GM12801 (cell line): Measurements from ENCODE around the gene PTPRE.

Experiments used
- TF ChIP-seq, protein P1 (sequence below): IDR thresholded peaks from one replicate; pipeline ENCODE4 v1.5.1; 2011; ENCODE audit warnings: control low read depth; ENCODE audit not compliant: insufficient read length; ENCODE audit errors: extremely low read depth

The PTPRE gene

DNA sequence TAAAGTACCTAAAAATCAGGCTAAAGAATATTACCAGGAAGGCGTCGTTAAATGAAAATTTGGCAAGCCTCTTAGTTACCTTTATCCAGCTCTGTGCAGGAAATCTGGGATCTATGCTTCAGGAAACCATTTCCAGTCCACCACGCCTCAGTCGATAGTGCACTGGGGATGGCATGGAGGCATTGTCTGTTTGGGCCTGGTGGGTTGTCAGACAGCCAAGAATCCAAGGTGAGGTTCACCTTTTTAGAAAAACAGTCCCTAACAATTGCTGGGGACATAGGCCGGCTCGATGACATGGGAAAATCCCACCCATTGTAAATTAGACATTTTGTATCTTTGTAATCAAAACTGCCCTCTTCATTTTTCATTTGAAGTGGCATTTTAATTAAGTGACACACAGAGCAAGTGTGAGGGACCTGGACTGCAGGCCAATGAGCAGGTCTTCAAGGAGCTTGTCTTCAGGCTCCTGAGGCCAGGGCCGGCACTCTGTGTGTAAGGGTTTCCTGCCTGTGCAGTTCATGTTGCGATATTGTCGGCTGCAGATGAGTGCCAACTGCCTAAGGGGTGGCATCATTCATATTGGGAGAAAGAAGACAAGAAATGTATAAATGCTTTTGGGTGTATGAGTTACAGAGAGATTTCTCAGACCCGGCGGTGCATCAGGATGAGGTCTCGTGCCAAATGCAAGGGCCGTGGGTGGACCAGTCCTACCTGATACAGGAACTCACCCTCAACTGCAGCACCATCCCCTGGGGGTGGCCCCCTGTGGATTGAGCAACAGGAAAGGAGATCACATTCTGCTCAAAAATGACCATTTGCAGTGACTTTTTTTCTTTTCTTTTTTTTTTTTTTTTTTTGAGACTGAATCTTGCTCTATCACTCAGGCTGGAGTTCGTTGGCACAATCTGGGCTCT, 80.8 kb downstream of the PTPRE start:
- TF ChIP-seq, protein P1, sequence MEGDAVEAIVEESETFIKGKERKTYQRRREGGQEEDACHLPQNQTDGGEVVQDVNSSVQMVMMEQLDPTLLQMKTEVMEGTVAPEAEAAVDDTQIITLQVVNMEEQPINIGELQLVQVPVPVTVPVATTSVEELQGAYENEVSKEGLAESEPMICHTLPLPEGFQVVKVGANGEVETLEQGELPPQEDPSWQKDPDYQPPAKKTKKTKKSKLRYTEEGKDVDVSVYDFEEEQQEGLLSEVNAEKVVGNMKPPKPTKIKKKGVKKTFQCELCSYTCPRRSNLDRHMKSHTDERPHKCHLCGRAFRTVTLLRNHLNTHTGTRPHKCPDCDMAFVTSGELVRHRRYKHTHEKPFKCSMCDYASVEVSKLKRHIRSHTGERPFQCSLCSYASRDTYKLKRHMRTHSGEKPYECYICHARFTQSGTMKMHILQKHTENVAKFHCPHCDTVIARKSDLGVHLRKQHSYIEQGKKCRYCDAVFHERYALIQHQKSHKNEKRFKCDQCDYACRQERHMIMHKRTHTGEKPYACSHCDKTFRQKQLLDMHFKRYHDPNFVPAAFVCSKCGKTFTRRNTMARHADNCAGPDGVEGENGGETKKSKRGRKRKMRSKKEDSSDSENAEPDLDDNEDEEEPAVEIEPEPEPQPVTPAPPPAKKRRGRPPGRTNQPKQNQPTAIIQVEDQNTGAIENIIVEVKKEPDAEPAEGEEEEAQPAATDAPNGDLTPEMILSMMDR, result no peak

DNA sequence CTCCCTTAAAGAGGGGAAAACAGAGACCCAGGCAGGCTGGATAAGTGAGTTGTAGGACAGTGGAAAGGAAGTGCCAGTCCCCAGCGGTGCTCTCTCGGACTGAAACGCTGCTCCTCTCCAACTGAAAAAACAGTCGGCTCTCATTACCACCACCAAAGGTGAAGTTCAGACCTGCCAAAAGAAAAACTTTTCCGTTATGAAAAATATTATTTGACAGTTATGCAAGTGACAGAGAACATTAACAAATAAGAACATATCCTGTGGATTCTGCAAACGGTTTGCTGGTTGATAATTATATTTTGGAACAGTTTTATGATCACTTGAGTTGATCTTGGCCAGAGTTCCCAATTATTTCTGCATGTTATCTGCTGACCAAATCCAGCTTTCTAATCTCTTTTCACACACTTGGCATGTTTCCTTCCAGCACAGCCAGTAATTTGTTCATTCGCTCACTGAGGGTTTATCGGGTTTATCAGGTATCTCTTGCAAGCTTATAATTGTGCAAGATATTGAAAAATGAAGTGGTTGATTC, 82.6 kb downstream of the PTPRE start:
- TF ChIP-seq, protein P1, result no peak

DNA sequence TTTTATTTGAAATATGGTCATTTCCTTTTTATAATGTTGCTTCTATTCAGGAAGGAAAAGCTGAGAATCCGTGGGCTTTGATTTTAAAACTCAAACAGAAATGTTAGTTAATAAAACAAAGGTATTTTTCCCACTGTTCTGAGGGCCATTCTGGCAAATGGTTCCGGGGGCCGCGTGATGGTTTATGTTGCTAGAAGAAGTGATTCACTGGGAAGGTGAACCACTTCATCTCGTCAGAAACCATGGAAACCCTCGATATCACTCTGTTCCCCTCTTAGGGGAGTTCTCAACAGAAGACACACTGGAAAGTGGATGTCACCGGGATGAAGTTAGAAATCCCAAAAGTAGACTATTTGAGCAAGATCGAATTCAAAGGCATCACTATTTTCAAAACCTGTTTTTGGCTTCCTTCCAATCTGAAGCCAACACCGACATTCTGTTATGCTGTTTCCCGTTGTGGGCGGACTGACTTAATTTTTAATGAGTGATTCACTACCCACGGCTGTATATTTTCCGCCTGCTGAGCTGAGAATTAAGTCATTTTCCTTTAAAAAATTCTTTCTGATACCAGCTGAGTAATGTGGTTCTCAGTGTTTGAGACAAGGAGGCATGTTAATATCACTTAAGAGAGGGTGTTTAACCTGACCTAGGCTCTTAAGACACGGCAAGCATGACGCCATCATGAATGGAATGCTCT, 84.1 kb downstream of the PTPRE start:
- TF ChIP-seq, protein P1, result no peak

DNA sequence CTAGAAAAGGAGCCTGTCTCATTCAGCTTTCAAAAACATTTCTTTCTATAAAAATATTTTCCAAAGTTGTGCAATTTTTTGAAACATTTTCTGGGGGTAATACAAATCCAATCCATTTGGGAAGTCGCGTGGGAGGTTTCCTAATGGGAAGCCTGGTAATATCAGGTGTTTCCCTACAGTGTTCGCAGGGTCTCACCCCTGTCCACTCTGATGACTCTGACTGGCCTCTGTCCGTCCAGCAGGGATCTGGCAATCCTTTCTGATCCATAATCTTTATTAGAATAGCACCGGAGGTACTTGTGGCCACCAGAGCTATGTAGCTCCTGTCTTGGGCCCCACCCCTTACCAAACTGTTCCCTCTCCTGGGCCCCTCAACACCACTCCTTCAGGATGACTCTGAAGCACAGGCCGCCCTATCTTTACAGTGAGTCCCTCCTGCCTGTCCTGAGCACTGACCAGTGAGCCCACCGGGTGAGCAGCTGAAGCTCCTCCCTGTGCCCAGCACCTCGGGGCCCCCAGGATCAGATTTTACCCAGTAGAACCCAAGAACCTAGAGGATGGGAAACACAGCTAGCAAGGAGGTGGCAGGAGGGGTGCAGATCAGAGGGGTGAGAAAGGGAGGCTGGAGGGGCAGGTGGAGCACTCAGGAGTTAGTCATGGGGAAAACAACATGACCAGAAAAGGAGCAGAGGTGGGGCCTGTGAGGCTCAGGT, 84.8 kb downstream of the PTPRE start:
- TF ChIP-seq, protein P1, result no peak

DNA sequence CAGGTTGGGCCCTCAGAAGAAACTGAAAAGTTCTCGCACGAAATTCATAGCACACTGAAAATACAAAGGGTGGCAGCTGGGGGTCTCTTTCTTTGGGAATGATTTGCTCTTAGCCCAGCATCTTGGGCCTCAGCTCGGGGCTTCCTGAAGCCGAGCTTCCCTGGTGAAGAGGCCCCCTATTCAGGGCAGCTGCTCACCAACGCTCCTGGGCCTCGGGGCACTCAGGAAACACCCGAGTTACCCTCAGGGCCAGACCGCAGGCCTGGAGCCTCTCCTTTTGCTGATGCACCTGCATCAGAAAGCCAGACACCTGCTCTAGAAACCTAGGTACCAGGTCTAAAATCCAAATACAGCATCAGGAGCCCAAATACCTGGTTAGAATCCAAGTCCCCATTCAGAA, 85.5 kb downstream of the PTPRE start:
- TF ChIP-seq, protein P1, result no peak

DNA sequence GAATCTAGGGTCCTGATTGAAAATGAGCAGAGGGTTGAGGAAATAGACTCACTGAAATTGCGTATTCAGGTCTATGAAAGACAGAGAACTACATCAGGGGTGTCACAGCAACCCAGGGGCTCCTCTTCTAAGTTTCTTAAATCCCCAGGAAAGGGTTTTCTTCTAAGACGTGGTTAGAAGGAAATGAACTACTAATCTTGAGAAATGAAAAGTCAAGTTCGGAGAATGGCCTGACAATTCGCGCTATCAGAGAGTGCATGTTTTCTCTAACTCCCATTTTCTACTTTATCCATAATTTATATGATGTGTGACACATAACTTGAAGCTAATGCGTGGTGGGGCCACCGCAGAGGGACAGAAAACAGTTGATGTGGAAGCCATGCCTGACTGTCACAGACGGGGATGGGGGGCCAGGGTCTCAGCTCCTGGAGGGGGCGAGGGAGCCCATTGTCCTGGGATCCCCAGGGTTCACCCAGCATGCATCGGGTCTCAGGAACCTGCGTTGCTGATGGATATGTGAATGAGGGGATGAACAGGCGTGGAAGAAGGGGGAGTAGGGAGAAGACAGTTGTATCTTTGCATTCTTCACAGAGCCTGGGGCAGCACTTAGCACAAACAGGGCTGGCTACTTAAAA, 86.3 kb downstream of the PTPRE start:
- TF ChIP-seq, protein P1, result no peak
